ENCODE measurements around the gene OAS3. TPM values are rescaled to one million over a fixed set of nuclear protein-coding genes. Genes with fewer than 3 reads are reported as not detected.

Gene OAS3
- total and polyA plus RNA-seq, 3 donors from 2014 or later: 6.9 to 11.5 (median 8.5) TPM

DNA sequence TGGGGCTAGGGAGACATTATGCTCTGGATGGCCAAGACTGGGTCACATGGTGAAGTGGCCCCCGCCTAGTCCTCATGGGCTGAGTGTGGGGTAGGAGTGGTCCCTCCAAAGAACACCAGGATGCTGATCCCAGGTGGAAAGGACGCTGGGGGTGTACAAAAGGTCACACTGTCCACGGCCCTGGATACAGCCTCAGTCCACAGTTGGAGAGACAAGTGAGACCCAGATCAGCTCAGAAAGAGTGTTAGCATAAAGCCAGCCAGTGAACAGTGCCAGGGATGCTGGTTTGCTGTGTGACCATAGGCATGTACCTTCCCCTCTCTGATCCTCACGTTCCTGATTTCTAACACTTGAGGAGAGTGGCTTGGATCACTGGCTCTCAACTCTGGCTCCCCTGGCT lies 26.6 kb downstream of the OAS3 start:
- Histone ChIP-seq H3K9me3 (no peaks in the 10 kb centered on the region), H3K27me3 (no peaks in the 10 kb centered on the region), H3K36me3 (ENCODE audit: low read depth, missing control alignments) (no peaks in the 10 kb centered on the region), H3K4me3 (no peak overlapping the region), H3K4me1 (no peaks in the 10 kb centered on the region), H3K27ac (no peak overlapping the region)
- WGBS, 2 donors: 82 to 83% methylated on average over 4 of the region's 4 CpGs
- TF ChIP-seq, protein P1, sequence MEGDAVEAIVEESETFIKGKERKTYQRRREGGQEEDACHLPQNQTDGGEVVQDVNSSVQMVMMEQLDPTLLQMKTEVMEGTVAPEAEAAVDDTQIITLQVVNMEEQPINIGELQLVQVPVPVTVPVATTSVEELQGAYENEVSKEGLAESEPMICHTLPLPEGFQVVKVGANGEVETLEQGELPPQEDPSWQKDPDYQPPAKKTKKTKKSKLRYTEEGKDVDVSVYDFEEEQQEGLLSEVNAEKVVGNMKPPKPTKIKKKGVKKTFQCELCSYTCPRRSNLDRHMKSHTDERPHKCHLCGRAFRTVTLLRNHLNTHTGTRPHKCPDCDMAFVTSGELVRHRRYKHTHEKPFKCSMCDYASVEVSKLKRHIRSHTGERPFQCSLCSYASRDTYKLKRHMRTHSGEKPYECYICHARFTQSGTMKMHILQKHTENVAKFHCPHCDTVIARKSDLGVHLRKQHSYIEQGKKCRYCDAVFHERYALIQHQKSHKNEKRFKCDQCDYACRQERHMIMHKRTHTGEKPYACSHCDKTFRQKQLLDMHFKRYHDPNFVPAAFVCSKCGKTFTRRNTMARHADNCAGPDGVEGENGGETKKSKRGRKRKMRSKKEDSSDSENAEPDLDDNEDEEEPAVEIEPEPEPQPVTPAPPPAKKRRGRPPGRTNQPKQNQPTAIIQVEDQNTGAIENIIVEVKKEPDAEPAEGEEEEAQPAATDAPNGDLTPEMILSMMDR (IDR thresholded peaks at IDR 0.05): no peak
- TF ChIP-seq POLR2A (IDR thresholded peaks at IDR 0.05): no peak
- intact Hi-C loops (cut with DNase I; ENCODE audit: low total_unique reads): no loop called here
- DNase-seq: no peak

DNA sequence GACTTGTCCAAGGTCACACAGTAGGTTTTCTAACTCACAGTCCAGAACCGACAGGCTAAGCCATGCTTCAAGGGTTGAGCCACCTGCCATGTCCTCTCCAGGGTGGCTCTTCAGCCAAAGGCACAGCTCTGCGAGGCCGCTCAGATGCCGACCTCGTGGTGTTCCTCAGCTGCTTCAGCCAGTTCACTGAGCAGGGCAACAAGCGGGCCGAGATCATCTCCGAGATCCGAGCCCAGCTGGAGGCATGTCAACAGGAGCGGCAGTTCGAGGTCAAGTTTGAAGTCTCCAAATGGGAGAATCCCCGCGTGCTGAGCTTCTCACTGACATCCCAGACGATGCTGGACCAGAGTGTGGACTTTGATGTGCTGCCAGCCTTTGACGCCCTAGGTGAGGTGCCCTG lies 27.4 kb downstream of the OAS3 start:
- Histone ChIP-seq H3K4me3 (no peak overlapping the region), H3K4me1 (no peaks in the 10 kb centered on the region), H3K27ac (no peak overlapping the region), H3K27me3 (no peaks in the 10 kb centered on the region), H3K36me3 (ENCODE audit: low read depth, missing control alignments) (no peaks in the 10 kb centered on the region), H3K9me3 (no peaks in the 10 kb centered on the region)
- DNase-seq: no peak
- 85 to 86% methylated on average over 15 of the region's 15 CpGs for WGBS, 2 donors
- intact Hi-C loops (cut with DNase I; ENCODE audit: low total_unique reads): no loop called here
- TF ChIP-seq, protein P1 (IDR thresholded peaks at IDR 0.05): no peak
- no peak for TF ChIP-seq POLR2A (IDR thresholded peaks at IDR 0.05)

DNA sequence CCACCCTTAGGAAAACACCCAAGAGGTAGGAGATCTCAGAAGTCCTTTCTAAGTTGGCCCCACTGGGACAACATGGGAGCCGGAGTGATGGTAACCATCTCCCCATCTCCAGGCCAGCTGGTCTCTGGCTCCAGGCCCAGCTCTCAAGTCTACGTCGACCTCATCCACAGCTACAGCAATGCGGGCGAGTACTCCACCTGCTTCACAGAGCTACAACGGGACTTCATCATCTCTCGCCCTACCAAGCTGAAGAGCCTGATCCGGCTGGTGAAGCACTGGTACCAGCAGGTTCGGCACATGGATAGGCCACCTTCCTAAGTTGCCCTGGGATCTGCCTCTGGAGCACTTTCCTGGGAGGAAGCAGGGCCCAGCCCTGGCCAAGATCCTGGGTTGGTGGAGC lies 29.0 kb downstream of the OAS3 start:
- Histone ChIP-seq H3K9me3 (no peaks in the 10 kb centered on the region), H3K4me1 (no peaks in the 10 kb centered on the region), H3K4me3 (no peak overlapping the region), H3K27me3 (no peaks in the 10 kb centered on the region), H3K36me3 (ENCODE audit: low read depth, missing control alignments) (no peaks in the 10 kb centered on the region), H3K27ac (no peak overlapping the region)
- TF ChIP-seq POLR2A (IDR thresholded peaks at IDR 0.05): no peak
- TF ChIP-seq, protein P1 (IDR thresholded peaks at IDR 0.05): no peak
- DNase-seq: no peak
- intact Hi-C loops (cut with DNase I; ENCODE audit: low total_unique reads): no loop called here
- WGBS, 2 donors: 93 to 96% methylated on average over 9 of the region's 9 CpGs

DNA sequence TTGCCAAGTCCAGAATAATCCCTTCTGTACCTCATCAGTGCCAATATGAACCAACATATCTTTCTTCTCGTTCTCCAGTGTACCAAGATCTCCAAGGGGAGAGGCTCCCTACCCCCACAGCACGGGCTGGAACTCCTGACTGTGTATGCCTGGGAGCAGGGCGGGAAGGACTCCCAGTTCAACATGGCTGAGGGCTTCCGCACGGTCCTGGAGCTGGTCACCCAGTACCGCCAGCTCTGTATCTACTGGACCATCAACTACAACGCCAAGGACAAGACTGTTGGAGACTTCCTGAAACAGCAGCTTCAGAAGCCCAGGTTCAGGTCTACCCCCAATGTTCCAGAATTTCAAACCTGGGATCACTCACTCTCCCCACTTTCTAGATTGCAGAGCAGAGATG lies 29.6 kb downstream of the OAS3 start:
- DNase-seq: no peak
- no peaks in the 10 kb centered on the region for H3K36me3 ChIP-seq (ENCODE audit: low read depth, missing control alignments)
- intact Hi-C loops (cut with DNase I; ENCODE audit: low total_unique reads): no loop called here
- no peak overlapping the region for H3K27ac ChIP-seq
- H3K27me3 ChIP-seq: no peaks in the 10 kb centered on the region
- WGBS, 2 donors: 97 to 100% methylated on average over 1 to 7 of the region's 7 CpGs
- no peak overlapping the region for H3K4me3 ChIP-seq
- H3K4me1 ChIP-seq: no peaks in the 10 kb centered on the region
- TF ChIP-seq, protein P1 (IDR thresholded peaks at IDR 0.05): no peak
- TF ChIP-seq POLR2A (IDR thresholded peaks at IDR 0.05): no peak
- no peaks in the 10 kb centered on the region for H3K9me3 ChIP-seq

DNA sequence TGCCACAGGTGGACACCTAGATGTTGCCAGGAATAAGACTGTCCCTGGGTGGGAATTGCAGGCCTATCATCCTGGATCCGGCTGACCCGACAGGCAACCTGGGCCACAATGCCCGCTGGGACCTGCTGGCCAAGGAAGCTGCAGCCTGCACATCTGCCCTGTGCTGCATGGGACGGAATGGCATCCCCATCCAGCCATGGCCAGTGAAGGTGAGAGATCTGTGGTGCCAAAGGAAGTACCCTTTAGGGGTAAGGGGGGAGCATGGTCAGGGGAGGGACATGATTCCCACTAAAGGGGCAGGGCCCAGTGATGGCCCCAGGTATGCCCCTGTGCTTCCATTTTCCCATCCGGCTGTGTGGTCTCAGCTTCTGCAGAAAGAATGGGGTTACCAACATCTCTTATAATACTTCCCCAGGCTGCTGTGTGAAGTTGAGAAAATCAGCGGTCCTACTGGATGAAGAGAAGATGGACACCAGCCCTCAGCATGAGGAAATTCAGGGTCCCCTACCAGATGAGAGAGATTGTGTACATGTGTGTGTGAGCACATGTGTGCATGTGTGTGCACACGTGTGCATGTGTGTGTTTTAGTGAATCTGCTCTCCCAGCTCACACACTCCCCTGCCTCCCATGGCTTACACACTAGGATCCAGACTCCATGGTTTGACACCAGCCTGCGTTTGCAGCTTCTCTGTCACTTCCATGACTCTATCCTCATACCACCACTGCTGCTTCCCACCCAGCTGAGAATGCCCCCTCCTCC lies 31.5 kb downstream of the OAS3 start:
- TF ChIP-seq POLR2A (IDR thresholded peaks at IDR 0.05): no peak
- TF ChIP-seq, protein P1 (IDR thresholded peaks at IDR 0.05): no peak
- intact Hi-C loops (cut with DNase I; ENCODE audit: low total_unique reads): no loop called here
- Histone ChIP-seq H3K9me3 (no peaks in the 10 kb centered on the region), H3K36me3 (ENCODE audit: low read depth, missing control alignments) (no peaks in the 10 kb centered on the region), H3K27me3 (no peaks in the 10 kb centered on the region), H3K4me3 (no peak overlapping the region), H3K4me1 (no peaks in the 10 kb centered on the region), H3K27ac (no peak overlapping the region)
- WGBS, 2 donors: 92 to 94% methylated on average over 6 to 8 of the region's 8 CpGs
- no peak for DNase-seq

Data from testis (tissue), 3 donors.